HL-60 (cell line): ENCODE data around the gene KCNJ1.

Source experiments
- DNase-seq, 2 experiments: peaks; one replicate each; pipeline ENCODE4 v3.0.0-alpha.2; 2010 to 2020; ENCODE audit warnings: low read depth in 1 of 2, low spot score in 1 of 2
- H3K27ac ChIP-seq: fragments of 250-450 bp; sonication (Bioruptor Pico); replicated peaks from 2 replicates; pipeline ENCODE4 v1.5.1; 2020; ENCODE audit warnings: mild to moderate bottlenecking, moderate library complexity
- H3K27me3 ChIP-seq: fragments of 250-450 bp; sonication (Bioruptor Pico); 2 replicates; pipeline ENCODE4 v1.5.1; 2021; ENCODE audit warnings: mild to moderate bottlenecking, moderate library complexity; ENCODE audit not compliant: insufficient read depth, poor library complexity, severe bottlenecking
- H3K4me3 ChIP-seq: replicated peaks from 2 replicates; pipeline ENCODE4 v1.5.1; 2011; ENCODE audit warnings: mild to moderate bottlenecking, control low read depth, low read length; ENCODE audit not compliant: insufficient read depth
- GABPA ChIP-seq: IDR thresholded peaks from 2 replicates; pipeline ENCODE4 v1.6.1; 2012; ENCODE audit warnings: low read depth
- POLR2AphosphoS5 ChIP-seq: IDR thresholded peaks from 2 replicates; pipeline ENCODE4 v1.6.1; 2012; ENCODE audit warnings: low read depth
- SPI1 ChIP-seq: IDR thresholded peaks from 2 replicates; pipeline ENCODE4 v1.6.1; 2012; ENCODE audit warnings: low read depth, mild to moderate bottlenecking, borderline replicate concordance
- TF ChIP-seq, protein P1 (sequence below): IDR thresholded peaks from one replicate; pipeline ENCODE4 v1.5.1; 2011; ENCODE audit warnings: low read length, control low read depth, inconsistent platforms; ENCODE audit not compliant: insufficient read depth
- TF ChIP-seq, protein P2 (sequence below): IDR thresholded peaks from 2 replicates; pipeline ENCODE4 v1.6.1; 2012; ENCODE audit warnings: low read depth; ENCODE audit not compliant: insufficient replicate concordance

KCNJ1 gene

DNA sequence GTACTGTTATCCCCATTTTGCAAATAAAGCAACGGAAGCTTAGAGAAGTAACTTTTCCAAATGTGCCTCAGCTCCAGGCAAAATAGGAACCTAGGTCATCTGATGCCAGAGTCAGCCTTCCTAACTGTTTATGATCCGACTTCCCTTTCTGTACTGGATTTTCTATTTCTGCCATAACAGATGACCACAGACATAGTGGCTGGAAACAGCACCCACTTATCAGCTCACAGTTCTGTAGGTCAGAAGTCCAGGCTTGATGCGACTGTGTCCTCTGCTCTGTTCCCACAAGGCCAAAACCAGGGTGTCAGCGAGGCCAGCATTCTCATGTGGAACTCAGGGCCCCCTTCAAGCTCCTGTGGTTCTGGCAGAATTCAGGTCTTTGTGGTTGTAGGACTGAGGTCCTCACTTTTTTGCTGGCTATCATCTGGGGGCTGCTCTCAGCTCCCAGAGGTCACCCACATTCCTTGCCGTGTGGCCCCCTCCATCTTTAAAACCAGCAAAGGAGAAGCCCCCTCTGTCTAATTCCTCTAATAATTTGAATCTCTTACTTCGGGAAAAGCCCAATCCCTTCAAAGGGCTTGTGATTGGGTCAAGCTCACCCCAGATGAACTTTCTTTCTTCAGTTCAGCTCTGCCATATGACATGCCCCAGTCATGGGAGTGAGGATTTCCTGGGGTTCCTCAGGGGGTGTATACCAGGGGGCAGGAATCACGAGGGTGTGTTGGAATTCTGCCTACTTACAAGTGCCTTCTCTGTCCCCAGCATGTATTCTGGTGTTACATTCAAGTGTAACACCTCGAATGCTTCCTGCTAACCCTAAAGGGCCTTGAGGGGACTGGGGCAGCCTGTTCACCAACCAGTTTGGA lies 39.3 kb upstream of the KCNJ1 start:
- no peak overlapping the region for H3K27ac ChIP-seq
- no peak overlapping the region; the same call in 1 of the 2 replicates for H3K4me3 ChIP-seq
- H3K27me3 ChIP-seq, result peaks cover 33% of the 10 kb centered on the region
- DNase-seq, result no peak
- TF ChIP-seq SPI1 (no peak), GABPA (no peak), POLR2AphosphoS5 (no peak)
- TF ChIP-seq, protein P1, sequence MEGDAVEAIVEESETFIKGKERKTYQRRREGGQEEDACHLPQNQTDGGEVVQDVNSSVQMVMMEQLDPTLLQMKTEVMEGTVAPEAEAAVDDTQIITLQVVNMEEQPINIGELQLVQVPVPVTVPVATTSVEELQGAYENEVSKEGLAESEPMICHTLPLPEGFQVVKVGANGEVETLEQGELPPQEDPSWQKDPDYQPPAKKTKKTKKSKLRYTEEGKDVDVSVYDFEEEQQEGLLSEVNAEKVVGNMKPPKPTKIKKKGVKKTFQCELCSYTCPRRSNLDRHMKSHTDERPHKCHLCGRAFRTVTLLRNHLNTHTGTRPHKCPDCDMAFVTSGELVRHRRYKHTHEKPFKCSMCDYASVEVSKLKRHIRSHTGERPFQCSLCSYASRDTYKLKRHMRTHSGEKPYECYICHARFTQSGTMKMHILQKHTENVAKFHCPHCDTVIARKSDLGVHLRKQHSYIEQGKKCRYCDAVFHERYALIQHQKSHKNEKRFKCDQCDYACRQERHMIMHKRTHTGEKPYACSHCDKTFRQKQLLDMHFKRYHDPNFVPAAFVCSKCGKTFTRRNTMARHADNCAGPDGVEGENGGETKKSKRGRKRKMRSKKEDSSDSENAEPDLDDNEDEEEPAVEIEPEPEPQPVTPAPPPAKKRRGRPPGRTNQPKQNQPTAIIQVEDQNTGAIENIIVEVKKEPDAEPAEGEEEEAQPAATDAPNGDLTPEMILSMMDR, result no peak
- TF ChIP-seq, protein P2, sequence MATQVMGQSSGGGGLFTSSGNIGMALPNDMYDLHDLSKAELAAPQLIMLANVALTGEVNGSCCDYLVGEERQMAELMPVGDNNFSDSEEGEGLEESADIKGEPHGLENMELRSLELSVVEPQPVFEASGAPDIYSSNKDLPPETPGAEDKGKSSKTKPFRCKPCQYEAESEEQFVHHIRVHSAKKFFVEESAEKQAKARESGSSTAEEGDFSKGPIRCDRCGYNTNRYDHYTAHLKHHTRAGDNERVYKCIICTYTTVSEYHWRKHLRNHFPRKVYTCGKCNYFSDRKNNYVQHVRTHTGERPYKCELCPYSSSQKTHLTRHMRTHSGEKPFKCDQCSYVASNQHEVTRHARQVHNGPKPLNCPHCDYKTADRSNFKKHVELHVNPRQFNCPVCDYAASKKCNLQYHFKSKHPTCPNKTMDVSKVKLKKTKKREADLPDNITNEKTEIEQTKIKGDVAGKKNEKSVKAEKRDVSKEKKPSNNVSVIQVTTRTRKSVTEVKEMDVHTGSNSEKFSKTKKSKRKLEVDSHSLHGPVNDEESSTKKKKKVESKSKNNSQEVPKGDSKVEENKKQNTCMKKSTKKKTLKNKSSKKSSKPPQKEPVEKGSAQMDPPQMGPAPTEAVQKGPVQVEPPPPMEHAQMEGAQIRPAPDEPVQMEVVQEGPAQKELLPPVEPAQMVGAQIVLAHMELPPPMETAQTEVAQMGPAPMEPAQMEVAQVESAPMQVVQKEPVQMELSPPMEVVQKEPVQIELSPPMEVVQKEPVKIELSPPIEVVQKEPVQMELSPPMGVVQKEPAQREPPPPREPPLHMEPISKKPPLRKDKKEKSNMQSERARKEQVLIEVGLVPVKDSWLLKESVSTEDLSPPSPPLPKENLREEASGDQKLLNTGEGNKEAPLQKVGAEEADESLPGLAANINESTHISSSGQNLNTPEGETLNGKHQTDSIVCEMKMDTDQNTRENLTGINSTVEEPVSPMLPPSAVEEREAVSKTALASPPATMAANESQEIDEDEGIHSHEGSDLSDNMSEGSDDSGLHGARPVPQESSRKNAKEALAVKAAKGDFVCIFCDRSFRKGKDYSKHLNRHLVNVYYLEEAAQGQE, result no peak

DNA sequence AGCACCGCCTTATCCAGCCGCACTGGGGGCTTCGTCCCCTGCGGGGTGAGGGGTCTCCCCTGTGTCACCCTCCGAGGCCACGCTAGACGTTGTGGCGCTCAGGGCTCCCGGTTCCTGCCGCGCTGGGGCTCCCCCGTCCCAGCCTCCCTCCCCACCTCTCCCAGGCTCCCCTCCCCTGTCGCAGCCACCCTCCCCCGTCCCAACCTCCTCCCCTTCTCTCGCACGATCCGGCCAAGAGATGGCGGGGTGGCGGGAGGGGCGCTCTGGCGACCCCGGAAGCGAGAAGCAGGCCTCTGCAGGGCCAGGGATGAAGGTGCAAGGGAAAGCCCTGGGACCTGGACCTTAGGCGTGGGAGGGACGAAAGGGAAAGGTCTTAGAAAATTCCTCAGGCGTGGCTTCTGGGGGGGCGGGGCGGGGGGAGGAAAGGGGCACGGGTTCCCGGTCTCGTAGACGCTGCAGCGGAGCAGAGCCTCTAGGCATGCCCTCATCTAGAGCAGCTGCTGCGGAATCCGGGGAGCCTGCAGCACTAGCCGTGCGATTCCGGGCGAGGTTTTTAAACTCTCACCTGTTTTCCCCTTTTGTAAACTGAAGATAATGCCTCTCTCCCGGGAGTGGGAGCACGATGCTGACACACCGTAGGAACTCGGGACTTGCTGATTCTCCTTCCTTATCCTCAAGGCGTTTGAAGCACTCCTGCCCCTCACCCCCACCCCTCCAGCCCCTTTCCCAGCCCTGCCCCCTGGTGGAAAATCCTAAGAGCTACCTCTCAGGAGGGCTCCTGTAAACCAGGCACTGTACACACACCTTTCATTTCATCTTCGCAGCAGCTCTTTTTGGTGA lies 38.5 kb upstream of the KCNJ1 start:
- H3K27me3 ChIP-seq, result peaks cover 35% of the 10 kb centered on the region
- H3K4me3 ChIP-seq, result peak overlapping the region; percentile 37

More for the DNA sequence above, 38.5 kb upstream of the KCNJ1 start:
- TF ChIP-seq, protein P2, result no peak
- no peak for TF ChIP-seq SPI1
- TF ChIP-seq, protein P1, result no peak
- TF ChIP-seq POLR2AphosphoS5, result no peak
- TF ChIP-seq GABPA, result no peak
- H3K27ac ChIP-seq, result no peak overlapping the region
- DNase-seq, result no peak
